GM18502 (cell line): Measurements from ENCODE around the gene TTC29.
"Not testable (repeated sequence)": the region's sequence is repeated elsewhere in the genome, so short reads cannot be mapped to it uniquely, and the experiment has no call there.

Experiments
- ATAC-seq: cut with Tn5 transposase; IDR thresholded peaks from one replicate; pipeline ENCODE4 v1.9.1; 2021; ENCODE audit warnings: mild to moderate bottlenecking; ENCODE audit not compliant: unreplicated experiment, poor library complexity

TTC29 gene

DNA sequence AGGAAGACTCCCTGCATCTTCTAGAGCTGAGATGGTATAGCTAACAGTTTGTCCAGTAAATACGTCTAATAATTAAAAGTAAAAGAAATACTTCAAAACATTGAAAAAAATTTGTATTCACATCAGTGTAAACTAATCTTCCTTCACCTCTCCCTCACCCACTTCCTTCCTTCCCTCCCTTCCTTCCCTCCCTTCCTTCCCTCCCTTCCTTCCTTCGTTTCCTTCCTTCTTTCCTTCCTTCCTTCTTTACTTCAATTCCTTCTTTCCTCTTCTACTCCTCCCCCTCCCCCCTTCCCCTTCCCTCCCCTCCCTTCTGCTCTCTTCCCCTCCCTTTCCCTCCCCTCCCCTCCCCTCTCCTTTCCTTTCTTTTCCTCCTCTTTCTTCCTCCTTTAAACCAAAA, 203.2 kb downstream of the TTC29 start:
- ATAC-seq: no peak

DNA sequence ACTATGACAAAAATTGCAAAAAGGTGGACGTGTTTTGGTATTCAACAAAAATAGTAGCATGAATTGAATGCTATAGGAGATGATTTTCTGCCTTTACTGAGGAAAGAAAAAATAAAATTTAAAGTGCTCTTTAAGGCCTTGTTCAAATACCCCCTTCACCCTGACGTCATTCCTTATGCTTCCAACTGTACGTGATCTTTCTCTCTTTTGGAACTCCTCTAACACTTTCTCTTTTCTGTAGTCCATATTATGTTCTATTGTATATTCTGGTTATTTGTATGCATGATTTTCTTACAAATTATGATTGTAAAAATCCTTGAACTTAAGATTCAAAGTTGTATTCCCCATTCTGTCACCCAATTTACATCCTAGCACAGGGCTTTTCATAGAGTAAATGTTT, 206.5 kb downstream of the TTC29 start:
- no peak for ATAC-seq

DNA sequence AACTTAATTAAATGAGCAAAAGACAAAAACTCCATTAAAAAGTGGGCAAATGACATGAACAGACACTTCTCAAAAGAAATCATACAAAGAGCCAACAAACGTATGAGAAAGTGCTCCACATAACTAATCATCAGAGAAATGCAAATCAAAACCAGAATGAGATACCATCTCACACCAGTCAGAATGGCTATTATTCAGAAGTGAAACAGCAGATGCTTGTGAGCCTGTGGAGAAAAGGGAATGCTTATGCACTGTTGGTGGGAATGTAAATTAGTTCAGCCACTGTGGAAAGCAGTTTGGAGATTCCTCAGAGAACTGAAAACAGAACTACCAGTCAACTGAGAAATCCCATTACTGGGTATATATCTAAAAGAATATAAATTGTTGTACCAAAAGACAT, 222.1 kb downstream of the TTC29 start:
- ATAC-seq: not testable (repeated sequence)

DNA sequence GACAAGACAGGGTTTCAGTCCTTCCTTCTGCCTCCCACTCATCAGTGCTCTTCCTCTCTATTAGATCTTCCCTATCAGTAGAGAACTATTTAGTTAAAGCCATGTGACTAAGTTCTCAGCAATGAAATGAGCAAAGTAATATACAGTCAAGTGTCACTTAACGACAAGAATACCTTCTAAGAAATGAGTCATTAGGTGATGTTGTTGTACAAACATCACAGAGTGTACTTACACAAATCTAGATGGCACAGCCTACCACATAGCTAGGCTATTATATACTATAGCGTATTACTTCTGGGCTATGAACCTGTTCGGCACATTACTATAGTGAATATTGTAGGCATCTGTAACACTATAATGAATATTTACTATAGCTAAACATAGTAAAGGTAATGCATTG, 235.7 kb downstream of the TTC29 start:
- ATAC-seq: no peak

DNA sequence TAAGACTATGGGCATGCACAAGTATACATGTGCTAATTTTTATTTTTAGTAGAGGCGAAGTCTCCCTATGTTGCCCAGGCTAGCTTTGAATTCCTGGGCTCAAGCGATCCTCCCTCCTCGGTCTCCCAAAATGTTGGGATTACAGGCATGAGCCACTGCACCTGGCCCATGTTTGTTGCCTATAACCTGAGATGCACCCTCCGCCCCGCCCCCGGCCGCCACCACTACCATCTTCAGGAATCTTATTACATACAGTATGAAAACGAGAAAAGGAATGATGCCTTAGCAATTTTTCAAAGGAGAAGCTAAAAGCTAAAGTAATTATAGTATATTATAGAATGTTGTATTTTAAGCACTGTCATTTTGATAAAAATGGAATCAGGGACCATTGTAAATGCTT, 245.8 kb downstream of the TTC29 start:
- no peak for ATAC-seq

DNA sequence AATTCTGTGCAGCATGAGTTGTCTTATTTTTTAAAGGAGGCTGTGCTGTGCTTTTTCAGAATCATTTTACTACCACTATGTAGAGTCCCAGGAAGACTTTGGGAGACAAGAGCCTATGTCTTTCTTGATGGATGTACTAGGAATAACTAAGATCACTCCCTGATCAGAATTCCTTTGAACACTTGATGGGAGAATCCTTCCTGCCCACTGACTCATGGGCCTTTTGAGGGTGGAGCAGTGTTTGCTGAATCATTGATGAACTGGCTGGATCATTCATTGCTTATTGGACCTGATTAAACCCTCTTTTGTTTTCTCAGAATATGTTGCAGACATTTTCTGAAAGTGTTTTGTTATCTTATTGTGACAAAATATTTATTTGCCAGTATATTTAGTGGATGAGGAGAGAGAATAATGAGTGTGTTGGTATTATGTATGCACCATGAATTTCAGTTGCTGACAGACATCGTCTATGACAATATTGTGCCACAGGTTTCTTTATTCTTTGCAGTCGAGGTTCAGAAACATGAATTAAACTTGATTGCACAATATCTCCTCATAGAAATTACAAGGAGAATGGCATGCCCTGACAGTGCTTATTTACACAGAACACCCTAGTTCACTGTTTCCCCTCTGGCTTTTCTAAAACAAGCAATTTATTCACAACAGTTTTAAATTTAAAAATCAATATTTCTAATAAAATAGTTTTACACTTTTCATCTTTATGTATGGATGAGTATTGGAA, 270.7 kb downstream of the TTC29 start:
- ATAC-seq: no peak

DNA sequence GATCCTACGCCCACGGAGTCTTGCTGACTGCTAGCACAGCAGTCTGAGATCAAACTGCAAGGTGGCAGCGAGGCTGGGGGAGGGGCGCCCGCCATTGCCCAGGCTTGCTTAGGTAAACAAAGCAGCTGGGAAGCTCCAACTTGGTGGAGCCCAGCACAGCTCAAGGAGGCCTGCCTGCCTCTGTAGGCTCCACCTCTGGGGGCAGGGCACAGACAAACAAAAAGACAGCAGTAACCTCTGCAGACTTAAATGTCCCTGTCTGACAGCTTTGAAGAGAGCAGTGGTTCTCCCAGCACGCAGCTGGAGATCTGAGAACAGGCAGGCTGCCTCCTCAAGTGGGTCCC, 281.7 kb downstream of the TTC29 start:
- not testable (repeated sequence) for ATAC-seq

DNA sequence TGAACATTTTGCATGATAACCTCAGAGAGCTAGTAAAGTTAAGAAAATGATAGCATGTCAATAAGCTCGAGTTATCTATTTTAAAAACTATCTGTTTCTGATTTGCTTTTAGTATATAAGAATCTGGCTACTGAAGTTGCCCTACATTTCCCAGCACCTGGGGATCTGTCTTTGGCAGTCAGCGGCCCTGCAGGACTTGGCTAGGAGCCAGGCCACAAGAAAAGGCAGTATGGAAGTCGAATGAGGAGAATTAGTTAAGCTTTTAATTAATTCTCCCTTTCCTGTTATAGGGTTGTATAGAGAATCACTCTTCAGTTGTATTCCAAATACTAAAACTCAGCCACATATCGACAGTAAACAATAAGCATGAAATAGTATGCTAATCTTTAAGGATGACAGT, 284.3 kb downstream of the TTC29 start:
- ATAC-seq: no peak
